ENCODE measurements around the gene GSDMA. TPM values are rescaled to one million over a fixed set of nuclear protein-coding genes. Genes with fewer than 3 reads are reported as not detected.
"Not testable (repeated sequence)": the region's sequence is repeated elsewhere in the genome, so short reads cannot be mapped to it uniquely, and the experiment has no call there.

Gene GSDMA
- total RNA-seq, 1 donor from 2014 or later: not detected

- no peak overlapping the region for H3K4me3 ChIP-seq (ENCODE audit: low read length in 3 of 3)
- H3K9me3 ChIP-seq (ENCODE audit: control insufficient read depth in 3 of 3, low read length in 3 of 3): no peaks in the 10 kb centered on the region
- no peak overlapping the region for H3K27ac ChIP-seq (ENCODE audit: low read depth, low read length)
- no peak overlapping the region for H3K9ac ChIP-seq (ENCODE audit: low read depth in 1 of 3, low read length in 3 of 3)
- H3K36me3 ChIP-seq (ENCODE audit: control insufficient read depth in 3 of 3, insufficient read depth in 3 of 3, low read length in 3 of 3): no peaks in the 10 kb centered on the region
- no peaks in the 10 kb centered on the region for H3K27me3 ChIP-seq (ENCODE audit: control insufficient read depth in 3 of 3, insufficient read depth in 3 of 3, low read length in 3 of 3)
- peaks cover 2 to 9% (median 3%) of the 10 kb centered on the region in 3 donors for H3K4me1 ChIP-seq (ENCODE audit: control insufficient read depth in 3 of 3, insufficient read depth in 3 of 3, low read length in 3 of 3)
Observed at GRCh38 chr17:40005520-40005919, 42.7 kb downstream of the GSDMA start.

DNA sequence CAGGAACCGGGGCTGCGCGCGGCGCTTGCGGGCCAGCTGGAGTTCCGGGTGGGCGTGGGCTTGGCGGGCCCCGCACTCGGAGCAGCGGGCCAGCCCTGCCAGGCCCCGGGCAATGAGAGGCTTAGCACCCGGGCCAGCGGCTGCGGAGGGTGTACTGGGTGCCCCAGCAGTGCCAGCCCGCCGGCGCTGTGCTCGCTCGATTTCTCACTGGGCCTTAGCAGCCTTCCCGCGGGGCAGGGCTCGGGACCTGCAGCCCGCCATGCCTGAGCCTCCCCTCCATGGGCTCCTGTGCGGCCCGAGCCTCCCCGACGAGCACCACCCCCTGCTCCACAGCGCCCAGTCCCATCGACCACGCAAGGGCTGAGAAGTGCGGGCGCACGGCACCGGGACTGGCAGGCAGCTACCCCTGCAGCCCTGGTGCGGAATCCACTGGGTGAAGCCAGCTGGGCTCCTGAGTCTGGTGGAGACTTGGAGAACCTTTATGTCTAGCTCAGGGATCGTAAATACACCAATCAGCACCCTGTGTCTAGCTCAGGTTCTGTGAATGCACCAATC lies 48.2 kb downstream of the GSDMA start:
- not testable (repeated sequence) for H3K36me3 ChIP-seq (ENCODE audit: control insufficient read depth in 3 of 3, insufficient read depth in 3 of 3, low read length in 3 of 3); H3K27ac ChIP-seq (ENCODE audit: low read depth, low read length); H3K9me3 ChIP-seq (ENCODE audit: control insufficient read depth in 3 of 3, low read length in 3 of 3); H3K4me3 ChIP-seq (ENCODE audit: low read length in 3 of 3); H3K9ac ChIP-seq (ENCODE audit: low read depth in 1 of 3, low read length in 3 of 3); H3K27me3 ChIP-seq (ENCODE audit: control insufficient read depth in 3 of 3, insufficient read depth in 3 of 3, low read length in 3 of 3)
- peaks cover 22 to 27% (median 24%) of the 10 kb centered on the region in 3 donors for H3K4me1 ChIP-seq (ENCODE audit: control insufficient read depth in 3 of 3, insufficient read depth in 3 of 3, low read length in 3 of 3)

- H3K27ac ChIP-seq (ENCODE audit: low read depth, low read length); H3K27me3 ChIP-seq (ENCODE audit: control insufficient read depth in 3 of 3, insufficient read depth in 3 of 3, low read length in 3 of 3); H3K4me3 ChIP-seq (ENCODE audit: low read length in 3 of 3); H3K36me3 ChIP-seq (ENCODE audit: control insufficient read depth in 3 of 3, insufficient read depth in 3 of 3, low read length in 3 of 3); H3K9me3 ChIP-seq (ENCODE audit: control insufficient read depth in 3 of 3, low read length in 3 of 3); H3K9ac ChIP-seq (ENCODE audit: low read depth in 1 of 3, low read length in 3 of 3): not testable (repeated sequence)
- peaks cover 29 to 38% (median 35%) of the 10 kb centered on the region in 3 donors for H3K4me1 ChIP-seq (ENCODE audit: control insufficient read depth in 3 of 3, insufficient read depth in 3 of 3, low read length in 3 of 3)
Observed at GRCh38 chr17:40012017-40012647, 49.3 kb downstream of the GSDMA start.

DNA sequence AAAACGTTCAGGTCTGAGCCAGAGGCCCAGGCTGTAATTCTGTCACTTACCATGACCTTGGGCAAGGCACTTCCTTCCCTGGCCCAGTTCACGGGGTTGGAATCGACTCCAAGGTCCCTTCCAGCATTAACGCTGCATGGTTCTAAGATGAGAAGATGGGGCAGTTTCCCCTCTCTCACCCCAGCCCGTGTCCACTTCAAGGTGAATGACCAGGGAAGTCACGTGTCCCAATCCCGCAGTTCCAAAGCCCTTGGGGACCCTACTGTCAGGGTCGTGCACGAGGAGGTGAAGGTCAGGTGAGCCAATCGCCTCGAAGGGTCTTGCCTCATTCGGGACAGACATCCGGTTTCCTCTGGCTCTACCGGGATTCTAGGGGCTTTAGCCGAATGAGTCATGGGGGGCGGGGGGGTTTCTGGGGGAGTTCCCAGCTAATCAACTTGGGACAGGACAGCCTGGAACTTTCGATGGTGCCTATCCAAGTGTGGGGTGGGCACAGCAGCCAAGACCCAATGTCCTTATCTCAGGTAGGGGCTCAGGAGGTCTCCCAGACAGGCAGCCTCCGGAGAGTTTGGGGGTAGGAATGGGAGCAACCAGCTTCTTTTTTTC lies 51.7 kb downstream of the GSDMA start:
- H3K36me3 ChIP-seq (ENCODE audit: control insufficient read depth in 3 of 3, insufficient read depth in 3 of 3, low read length in 3 of 3): peaks cover under 1 to 3% (median 2%) of the 10 kb centered on the region in 3 donors
- no peaks in the 10 kb centered on the region for H3K27me3 ChIP-seq (ENCODE audit: control insufficient read depth in 3 of 3, insufficient read depth in 3 of 3, low read length in 3 of 3)
- H3K9ac ChIP-seq (ENCODE audit: low read depth in 1 of 3, low read length in 3 of 3): peak overlapping the region; percentile 23 to 82 (median 40)
- peak overlapping the region; percentile 79 for H3K27ac ChIP-seq (ENCODE audit: low read depth, low read length)
- H3K4me1 ChIP-seq (ENCODE audit: control insufficient read depth in 3 of 3, insufficient read depth in 3 of 3, low read length in 3 of 3): peaks cover 52 to 61% (median 59%) of the 10 kb centered on the region in 3 donors
- H3K9me3 ChIP-seq (ENCODE audit: control insufficient read depth in 3 of 3, low read length in 3 of 3): no peaks in the 10 kb centered on the region
- H3K4me3 ChIP-seq (ENCODE audit: low read length in 3 of 3): no peak overlapping the region

- H3K4me1 ChIP-seq (ENCODE audit: control insufficient read depth in 3 of 3, insufficient read depth in 3 of 3, low read length in 3 of 3): peaks cover 60 to 69% (median 67%) of the 10 kb centered on the region in 3 donors
- H3K4me3 ChIP-seq (ENCODE audit: low read length in 3 of 3): peak within 1 kb of the TSS; percentile 52 to 58 (median 54)
- peak within 1 kb of the TSS; percentile 61 to 82 (median 65) for H3K9ac ChIP-seq (ENCODE audit: low read depth in 1 of 3, low read length in 3 of 3)
- no peaks in the 10 kb centered on the region for H3K9me3 ChIP-seq (ENCODE audit: control insufficient read depth in 3 of 3, low read length in 3 of 3)
- H3K36me3 ChIP-seq (ENCODE audit: control insufficient read depth in 3 of 3, insufficient read depth in 3 of 3, low read length in 3 of 3): peaks cover 7 to 9% (median 8%) of the 10 kb centered on the region in 3 donors
- peak within 1 kb of the TSS; percentile 79 for H3K27ac ChIP-seq (ENCODE audit: low read depth, low read length)
- no peaks in the 10 kb centered on the region for H3K27me3 ChIP-seq (ENCODE audit: control insufficient read depth in 3 of 3, insufficient read depth in 3 of 3, low read length in 3 of 3)
Observed at GRCh38 chr17:40015005-40015997, 52.5 kb downstream of the GSDMA start, which contains the start of gene CSF3. TSS of gene CSF3 (plus strand) at chr17:40015440. CDS start at chr17:40015475, 35 bp downstream.

- H3K4me3 ChIP-seq (ENCODE audit: low read length in 3 of 3): peak overlapping the region; percentile 52 to 58 (median 54)
- H3K9ac ChIP-seq (ENCODE audit: low read depth in 1 of 3, low read length in 3 of 3): peak overlapping the region; percentile 61 to 82 (median 65)
- peaks cover 66 to 73% (median 69%) of the 10 kb centered on the region in 3 donors for H3K4me1 ChIP-seq (ENCODE audit: control insufficient read depth in 3 of 3, insufficient read depth in 3 of 3, low read length in 3 of 3)
- H3K36me3 ChIP-seq (ENCODE audit: control insufficient read depth in 3 of 3, insufficient read depth in 3 of 3, low read length in 3 of 3): peaks cover 8 to 13% (median 8%) of the 10 kb centered on the region in 3 donors
- no peaks in the 10 kb centered on the region for H3K9me3 ChIP-seq (ENCODE audit: control insufficient read depth in 3 of 3, low read length in 3 of 3)
- peak overlapping the region; percentile 79 for H3K27ac ChIP-seq (ENCODE audit: low read depth, low read length)
- H3K27me3 ChIP-seq (ENCODE audit: control insufficient read depth in 3 of 3, insufficient read depth in 3 of 3, low read length in 3 of 3): no peaks in the 10 kb centered on the region
Observed at GRCh38 chr17:40015998-40016985, 53.5 kb downstream of the GSDMA start.

GRCh38 chr17:40017422-40018080 lies 54.7 kb downstream of the GSDMA start:
- H3K36me3 ChIP-seq (ENCODE audit: control insufficient read depth in 3 of 3, insufficient read depth in 3 of 3, low read length in 3 of 3): peaks cover 17 to 24% (median 19%) of the 10 kb centered on the region in 3 donors

DNA sequence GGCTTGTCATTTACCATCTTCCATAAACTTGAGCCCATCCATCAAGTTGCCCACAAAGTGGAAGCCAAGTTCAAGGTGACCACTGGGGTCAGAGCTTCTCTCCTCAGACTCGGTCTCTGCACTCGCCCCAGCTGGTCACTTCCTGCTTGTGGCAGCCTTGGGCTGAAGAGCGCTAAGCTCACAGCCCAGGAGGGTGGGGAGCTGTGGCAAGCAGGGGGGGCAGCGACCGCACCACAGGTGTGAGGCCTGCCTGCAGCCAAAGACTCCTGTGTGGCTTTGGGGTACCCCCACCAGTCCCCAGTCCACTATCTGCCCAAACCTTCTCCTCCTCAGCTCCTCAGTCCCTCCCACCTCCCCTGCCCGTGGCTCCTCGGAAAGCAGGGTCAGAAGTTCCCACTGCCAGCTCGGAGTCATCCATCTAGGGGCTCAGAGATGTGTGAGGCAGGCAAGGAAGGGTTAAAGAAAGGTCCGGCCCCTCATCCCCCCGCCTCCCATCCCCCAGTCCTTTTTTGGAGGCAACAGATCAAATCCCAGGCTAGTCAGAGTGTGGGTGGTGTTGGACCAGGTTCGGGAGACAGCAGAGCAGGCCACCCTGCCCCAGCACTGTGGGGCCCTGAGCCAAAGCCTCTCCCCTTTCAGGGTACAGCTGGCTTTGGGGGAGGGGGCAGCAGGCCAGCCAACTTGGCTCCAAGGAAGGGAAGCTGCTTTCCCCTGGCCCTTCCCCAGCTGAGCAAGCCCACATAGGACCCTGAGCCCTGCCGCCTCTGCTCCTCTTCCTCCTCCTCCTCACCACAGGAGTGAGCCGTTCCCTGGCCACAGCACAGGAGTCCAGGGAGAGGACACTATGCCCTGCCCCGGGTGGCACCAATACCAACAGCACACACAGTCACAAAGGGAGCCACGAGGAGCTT lies 55.7 kb downstream of the GSDMA start:
- Histone ChIP-seq H3K4me1 (ENCODE audit: control insufficient read depth in 3 of 3, insufficient read depth in 3 of 3, low read length in 3 of 3) (peaks cover 74 to 94% (median 86%) of the 10 kb centered on the region in 3 donors), H3K9ac (ENCODE audit: low read depth in 1 of 3, low read length in 3 of 3) (peak overlapping the region; percentile 38 to 82 (median 51)), H3K4me3 (ENCODE audit: low read length in 3 of 3) (peak overlapping the region in 2 of 3 donors; percentile 30 to 54), H3K27me3 (ENCODE audit: control insufficient read depth in 3 of 3, insufficient read depth in 3 of 3, low read length in 3 of 3) (no peaks in the 10 kb centered on the region), H3K27ac (ENCODE audit: low read depth, low read length) (peak overlapping the region; percentile 79), H3K9me3 (ENCODE audit: control insufficient read depth in 3 of 3, low read length in 3 of 3) (no peaks in the 10 kb centered on the region), H3K36me3 (ENCODE audit: control insufficient read depth in 3 of 3, insufficient read depth in 3 of 3, low read length in 3 of 3) (peaks cover 24 to 30% (median 24%) of the 10 kb centered on the region in 3 donors)

More at GRCh38 chr17:40017422-40018080, 54.7 kb downstream of the GSDMA start:
- Histone ChIP-seq H3K9me3 (ENCODE audit: control insufficient read depth in 3 of 3, low read length in 3 of 3) (no peaks in the 10 kb centered on the region), H3K27me3 (ENCODE audit: control insufficient read depth in 3 of 3, insufficient read depth in 3 of 3, low read length in 3 of 3) (no peaks in the 10 kb centered on the region), H3K4me1 (ENCODE audit: control insufficient read depth in 3 of 3, insufficient read depth in 3 of 3, low read length in 3 of 3) (peaks cover 67 to 86% (median 78%) of the 10 kb centered on the region in 3 donors), H3K4me3 (ENCODE audit: low read length in 3 of 3) (peak overlapping the region in 2 of 3 donors; percentile 15 to 30), H3K9ac (ENCODE audit: low read depth in 1 of 3, low read length in 3 of 3) (peak overlapping the region; percentile 33 to 82 (median 64)), H3K27ac (ENCODE audit: low read depth, low read length) (peak overlapping the region; percentile 79)

All from skeletal muscle tissue (tissue), 4 donors.